ENCODE results near the gene KLHDC4. TPM values are rescaled to one million over a fixed set of nuclear protein-coding genes. Genes with fewer than 3 reads are reported as not detected.

KLHDC4 gene
- total RNA-seq, 1 donor from 2014 or later = 20.4 TPM

Other genes with a start within 250 kb of the KLHDC4 start
- 0.16 TPM for gene JPH3, start 163.5 kb downstream of the KLHDC4 start, total RNA-seq
- gene SLC7A5, start 103.5 kb upstream of the KLHDC4 start, total RNA-seq = 198 TPM
- gene CA5A, start 170.5 kb upstream of the KLHDC4 start, total RNA-seq = not detected
- gene BANP, start 185.4 kb upstream of the KLHDC4 start, total RNA-seq = 9.6 TPM

All from esophagus mucosa (tissue), 1 donor.